ENCODE measurements around the gene CAMK1D.
"Not testable (repeated sequence)": the region's sequence is repeated elsewhere in the genome, so short reads cannot be mapped to it uniquely, and the experiment has no call there.

Gene CAMK1D

GRCh38 chr10:12707461-12708185 lies 358.3 kb downstream of the CAMK1D start:
- DNase-seq, result peak in 2 of 3 experiments; percentile 25 to 64

GRCh38 chr10:12709000-12709401 lies 359.7 kb downstream of the CAMK1D start:
- peak in 2 of 3 experiments; percentile 11 to 20 for DNase-seq

- peak in 2 of 3 experiments; percentile 10 to 16 for DNase-seq
These were observed 360.2 kb downstream of the CAMK1D start for GRCh38 chr10:12709521-12709963.

GRCh38 chr10:12710157-12710556 lies 360.8 kb downstream of the CAMK1D start:
- DNase-seq, result no peak

GRCh38 chr10:12710594-12711349 lies 361.4 kb downstream of the CAMK1D start:
- DNase-seq, result peak; percentile 64 to 88 (median 72)

GRCh38 chr10:12711350-12711708 lies 362.0 kb downstream of the CAMK1D start:
- no peak for DNase-seq

GRCh38 chr10:12712293-12712983 lies 363.1 kb downstream of the CAMK1D start:
- no peak for DNase-seq

- DNase-seq, result not testable (repeated sequence)
These were observed 363.6 kb downstream of the CAMK1D start for GRCh38 chr10:12712984-12713316.

- no peak for DNase-seq
These were observed 366.7 kb downstream of the CAMK1D start for GRCh38 chr10:12716042-12716441.

- no peak for DNase-seq
These were observed 368.8 kb downstream of the CAMK1D start for GRCh38 chr10:12717981-12718707.

- DNase-seq, result no peak
These were observed 370.0 kb downstream of the CAMK1D start for GRCh38 chr10:12719365-12719764.

GRCh38 chr10:12720217-12720981 lies 371.1 kb downstream of the CAMK1D start:
- DNase-seq, result peak; percentile 41 to 79 (median 74)

- no peak for DNase-seq
These were observed 372.0 kb downstream of the CAMK1D start for GRCh38 chr10:12721334-12721733.

GRCh38 chr10:12723220-12723619 lies 373.9 kb downstream of the CAMK1D start:
- DNase-seq, result no peak

GRCh38 chr10:12724807-12725579 lies 375.6 kb downstream of the CAMK1D start:
- no peak for DNase-seq

GRCh38 chr10:12725580-12725888 lies 376.2 kb downstream of the CAMK1D start:
- not testable (repeated sequence) for DNase-seq

- DNase-seq, result no peak
These were observed 377.9 kb downstream of the CAMK1D start for GRCh38 chr10:12726971-12727831.

- no peak for DNase-seq
These were observed 378.5 kb downstream of the CAMK1D start for GRCh38 chr10:12727832-12728215.

GRCh38 chr10:12728494-12728893 lies 379.1 kb downstream of the CAMK1D start:
- peak in 2 of 3 experiments; percentile 17 to 65 for DNase-seq

GRCh38 chr10:12729885-12730284 lies 380.5 kb downstream of the CAMK1D start:
- DNase-seq, result no peak

Measured in NCI-H1417 (cell line).